ENCODE measurements around the gene SYNDIG1.

SYNDIG1 gene

DNA sequence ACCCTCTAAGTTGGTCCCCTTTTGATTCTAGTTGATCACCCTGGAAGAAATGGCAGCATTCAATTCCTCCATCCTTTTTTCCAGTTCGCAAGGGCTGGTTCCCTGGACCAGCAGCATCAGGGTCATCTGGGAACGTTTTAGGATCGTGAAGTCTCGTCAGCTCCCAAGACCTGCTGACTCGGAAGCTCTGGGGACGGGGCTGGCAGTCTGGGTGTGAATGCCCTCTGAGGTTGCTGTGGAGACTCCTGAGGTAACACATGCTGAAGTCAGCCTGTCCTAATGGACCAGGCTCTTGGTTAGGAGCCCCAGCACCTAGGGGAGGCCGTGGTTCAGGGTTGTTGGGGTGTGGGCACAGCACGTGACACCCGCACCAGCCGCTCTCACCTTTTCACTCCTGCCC, 164.1 kb downstream of the SYNDIG1 start:
- no peak for DNase-seq (ENCODE audit: low read depth)
- H3K4me3 ChIP-seq (ENCODE audit: low read depth, low read length) = no peak overlapping the region
- TF ChIP-seq, protein P1, sequence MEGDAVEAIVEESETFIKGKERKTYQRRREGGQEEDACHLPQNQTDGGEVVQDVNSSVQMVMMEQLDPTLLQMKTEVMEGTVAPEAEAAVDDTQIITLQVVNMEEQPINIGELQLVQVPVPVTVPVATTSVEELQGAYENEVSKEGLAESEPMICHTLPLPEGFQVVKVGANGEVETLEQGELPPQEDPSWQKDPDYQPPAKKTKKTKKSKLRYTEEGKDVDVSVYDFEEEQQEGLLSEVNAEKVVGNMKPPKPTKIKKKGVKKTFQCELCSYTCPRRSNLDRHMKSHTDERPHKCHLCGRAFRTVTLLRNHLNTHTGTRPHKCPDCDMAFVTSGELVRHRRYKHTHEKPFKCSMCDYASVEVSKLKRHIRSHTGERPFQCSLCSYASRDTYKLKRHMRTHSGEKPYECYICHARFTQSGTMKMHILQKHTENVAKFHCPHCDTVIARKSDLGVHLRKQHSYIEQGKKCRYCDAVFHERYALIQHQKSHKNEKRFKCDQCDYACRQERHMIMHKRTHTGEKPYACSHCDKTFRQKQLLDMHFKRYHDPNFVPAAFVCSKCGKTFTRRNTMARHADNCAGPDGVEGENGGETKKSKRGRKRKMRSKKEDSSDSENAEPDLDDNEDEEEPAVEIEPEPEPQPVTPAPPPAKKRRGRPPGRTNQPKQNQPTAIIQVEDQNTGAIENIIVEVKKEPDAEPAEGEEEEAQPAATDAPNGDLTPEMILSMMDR (IDR thresholded peaks at IDR 0.05; ENCODE audit: low read depth, low read length, missing control alignments) = no peak

DNA sequence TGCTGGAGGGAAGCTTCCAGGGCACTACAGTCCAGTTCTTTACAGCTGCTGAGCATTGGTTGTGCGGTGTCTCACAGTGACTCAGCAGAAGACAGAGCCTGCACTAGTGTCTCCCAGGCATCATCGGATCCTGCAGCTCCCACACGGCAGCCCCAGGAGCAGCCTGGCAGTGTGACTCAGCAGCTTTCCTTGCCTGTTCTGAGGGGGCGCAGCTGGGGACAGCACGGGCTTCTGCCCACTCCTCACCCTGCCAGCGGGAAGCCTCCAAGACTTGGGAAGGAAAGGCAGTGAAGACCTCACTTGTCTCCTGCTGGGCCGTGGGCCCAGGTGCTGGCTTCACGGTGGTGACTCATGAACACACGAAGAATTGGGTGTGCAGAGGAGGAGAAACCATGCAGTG, 165.4 kb downstream of the SYNDIG1 start:
- no peak overlapping the region for H3K4me3 ChIP-seq (ENCODE audit: low read depth, low read length)
- no peak for DNase-seq (ENCODE audit: low read depth)
- TF ChIP-seq, protein P1 (IDR thresholded peaks at IDR 0.05; ENCODE audit: low read depth, low read length, missing control alignments) = no peak

DNA sequence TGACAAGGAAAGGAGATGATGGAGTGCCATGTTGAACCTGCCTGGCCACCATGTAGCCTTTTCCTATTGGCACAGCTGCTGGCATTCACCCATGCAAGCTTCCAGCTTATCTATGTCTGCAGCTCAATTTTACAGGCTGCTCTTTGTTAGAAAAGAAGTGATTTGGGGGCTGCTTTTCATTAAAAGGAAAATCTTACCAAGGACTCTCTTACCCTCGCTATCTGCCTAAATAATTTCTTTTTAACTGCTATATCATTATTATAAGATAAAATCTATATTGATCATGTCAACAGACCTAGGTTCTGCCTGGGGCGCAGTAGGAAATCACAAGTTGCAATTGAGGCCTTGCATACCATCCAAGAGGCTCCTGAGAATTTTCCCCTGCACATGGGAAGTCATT, 167.2 kb downstream of the SYNDIG1 start:
- no peak overlapping the region for H3K4me3 ChIP-seq (ENCODE audit: low read depth, low read length)
- TF ChIP-seq, protein P1 (IDR thresholded peaks at IDR 0.05; ENCODE audit: low read depth, low read length, missing control alignments) = no peak
- DNase-seq (ENCODE audit: low read depth) = no peak

DNA sequence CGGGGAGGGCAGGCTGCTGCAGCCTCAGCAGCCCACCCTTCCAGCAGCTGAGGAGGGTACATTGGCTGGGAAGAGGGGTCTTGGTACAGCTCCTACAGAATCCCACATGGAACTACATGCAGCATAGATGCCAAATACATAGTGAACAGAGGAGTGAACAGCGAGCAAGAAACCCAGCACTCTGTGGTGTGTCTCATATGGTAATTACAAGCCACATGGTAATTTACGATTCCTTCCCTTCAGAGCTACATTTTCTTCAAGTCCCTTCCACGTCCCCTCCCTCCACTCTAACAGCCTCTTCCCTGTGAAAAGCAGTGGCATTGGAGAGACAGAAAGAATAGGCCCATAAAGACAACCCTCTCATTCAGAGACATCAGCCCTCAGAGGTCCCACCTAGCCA, 167.7 kb downstream of the SYNDIG1 start:
- TF ChIP-seq, protein P1 (IDR thresholded peaks at IDR 0.05; ENCODE audit: low read depth, low read length, missing control alignments) = no peak
- H3K4me3 ChIP-seq (ENCODE audit: low read depth, low read length) = no peak overlapping the region
- no peak for DNase-seq (ENCODE audit: low read depth)

DNA sequence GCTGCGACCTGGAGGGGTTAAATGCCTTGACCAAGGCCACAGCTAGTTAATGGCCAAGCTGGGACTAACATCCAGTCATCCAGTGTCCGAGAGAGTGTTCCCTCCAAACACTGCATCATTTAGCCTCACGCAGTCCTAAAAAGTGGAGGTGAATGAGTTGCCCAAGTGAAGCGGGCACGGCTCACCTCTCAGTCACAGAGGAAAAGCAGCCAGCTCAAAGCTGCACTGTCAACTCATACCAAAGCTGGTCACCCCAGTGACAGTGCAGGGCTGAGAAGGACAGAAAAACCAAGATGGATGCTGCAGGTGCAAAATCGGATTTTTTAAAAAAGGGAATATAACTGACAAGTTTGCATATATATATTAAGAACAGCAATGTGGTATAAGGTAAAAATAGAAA, 168.5 kb downstream of the SYNDIG1 start:
- DNase-seq (ENCODE audit: low read depth) = no peak
- no peak overlapping the region for H3K4me3 ChIP-seq (ENCODE audit: low read depth, low read length)
- TF ChIP-seq, protein P1 (IDR thresholded peaks at IDR 0.05; ENCODE audit: low read depth, low read length, missing control alignments) = no peak

DNA sequence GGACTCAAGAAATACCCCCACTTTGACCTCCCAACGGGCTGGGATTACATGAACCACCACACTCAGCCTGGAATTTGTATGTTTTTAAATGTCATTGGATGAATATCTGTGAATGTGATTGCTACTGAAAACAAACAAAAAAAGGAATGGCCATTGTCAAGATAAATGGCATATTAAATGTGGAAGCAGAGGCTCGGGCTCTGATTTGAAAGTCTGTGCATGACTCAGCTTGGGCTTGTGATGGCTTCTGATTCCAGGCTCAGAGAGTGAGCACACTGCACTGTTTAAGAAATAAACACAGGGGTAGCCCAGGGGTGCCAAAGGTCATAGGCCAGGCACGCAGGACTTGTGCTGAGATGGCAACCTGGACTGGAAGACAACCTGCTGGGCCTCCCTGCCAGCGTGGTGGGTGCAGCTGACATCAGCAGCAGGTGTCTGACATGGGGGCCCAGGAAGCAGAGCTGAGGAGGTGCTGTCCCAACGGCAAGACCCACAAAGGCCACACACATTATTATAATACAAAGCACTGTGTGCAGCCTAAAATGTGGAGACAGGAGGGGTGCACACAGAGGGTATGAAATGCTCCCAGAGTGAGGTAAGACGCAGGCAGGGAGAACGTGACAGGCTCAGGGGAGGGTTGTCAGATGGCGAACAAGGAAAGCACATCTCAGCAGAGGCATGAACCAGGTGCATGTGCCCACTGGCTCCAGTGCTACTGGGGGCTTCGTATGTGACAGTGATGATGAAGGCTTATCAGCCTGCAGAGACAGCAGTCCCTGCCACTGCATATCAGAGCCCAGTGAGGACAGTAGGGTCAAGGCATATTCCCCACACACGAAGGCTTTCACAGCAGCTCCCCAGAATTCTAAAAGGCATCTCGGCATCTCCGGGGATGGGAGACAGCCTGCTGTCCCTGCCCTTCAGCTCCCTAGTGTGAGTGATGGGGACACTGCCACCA, 169.4 kb downstream of the SYNDIG1 start:
- TF ChIP-seq, protein P1 (IDR thresholded peaks at IDR 0.05; ENCODE audit: low read depth, low read length, missing control alignments) = no peak
- no peak for DNase-seq (ENCODE audit: low read depth)
- H3K4me3 ChIP-seq (ENCODE audit: low read depth, low read length) = no peak overlapping the region

DNA sequence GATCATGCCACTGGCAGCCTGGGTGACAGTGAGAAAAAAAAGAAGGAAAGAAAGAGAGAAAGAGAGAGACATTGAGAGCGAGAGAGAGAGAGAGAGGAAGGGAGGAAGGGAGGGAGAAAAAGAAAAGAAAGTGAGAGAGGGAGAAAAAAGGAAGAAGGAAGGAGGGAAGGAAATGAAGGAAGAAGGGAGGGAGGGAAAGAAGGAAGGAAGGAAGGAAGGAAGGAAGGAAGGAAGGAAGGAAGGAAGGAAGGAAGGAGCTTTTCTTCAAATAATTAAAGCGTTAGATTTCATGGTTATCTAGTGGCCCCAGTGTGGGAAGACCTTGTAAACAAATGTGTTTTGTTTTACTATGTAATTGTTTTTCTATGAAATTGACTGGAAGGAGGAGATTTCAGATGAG, 170.8 kb downstream of the SYNDIG1 start:
- no peak overlapping the region for H3K4me3 ChIP-seq (ENCODE audit: low read depth, low read length)
- TF ChIP-seq, protein P1 (IDR thresholded peaks at IDR 0.05; ENCODE audit: low read depth, low read length, missing control alignments) = no peak
- no peak for DNase-seq (ENCODE audit: low read depth)
